HL-60 (cell line): ENCODE measurements around the gene OGFOD2.
A peak's percentile ranks its signal among the peaks of the same experiment; 100 is the strongest.

Experiments used
- DNase-seq, 2 experiments: peaks; one replicate each; pipeline ENCODE4 v3.0.0-alpha.2; 2010 to 2020; ENCODE audit warnings: low read depth in 1 of 2, low spot score in 1 of 2
- H3K27ac ChIP-seq: fragments of 250-450 bp; sonication (Bioruptor Pico); replicated peaks from 2 replicates; pipeline ENCODE4 v1.5.1; 2020; ENCODE audit warnings: mild to moderate bottlenecking, moderate library complexity
- H3K27me3 ChIP-seq: fragments of 250-450 bp; sonication (Bioruptor Pico); 2 replicates; pipeline ENCODE4 v1.5.1; 2021; ENCODE audit warnings: mild to moderate bottlenecking, moderate library complexity; ENCODE audit not compliant: insufficient read depth, poor library complexity, severe bottlenecking
- H3K4me3 ChIP-seq: replicated peaks from 2 replicates; pipeline ENCODE4 v1.5.1; 2011; ENCODE audit warnings: mild to moderate bottlenecking, control low read depth, low read length; ENCODE audit not compliant: insufficient read depth
- GABPA ChIP-seq: IDR thresholded peaks from 2 replicates; pipeline ENCODE4 v1.6.1; 2012; ENCODE audit warnings: low read depth
- POLR2AphosphoS5 ChIP-seq: IDR thresholded peaks from 2 replicates; pipeline ENCODE4 v1.6.1; 2012; ENCODE audit warnings: low read depth
- SPI1 ChIP-seq: IDR thresholded peaks from 2 replicates; pipeline ENCODE4 v1.6.1; 2012; ENCODE audit warnings: low read depth, mild to moderate bottlenecking, borderline replicate concordance
- TF ChIP-seq, protein P1 (sequence below): IDR thresholded peaks from 2 replicates; pipeline ENCODE4 v1.6.1; 2012; ENCODE audit warnings: low read depth; ENCODE audit not compliant: insufficient replicate concordance
- TF ChIP-seq, protein P2 (sequence below): IDR thresholded peaks from one replicate; pipeline ENCODE4 v1.5.1; 2011; ENCODE audit warnings: low read length, control low read depth, inconsistent platforms; ENCODE audit not compliant: insufficient read depth

Gene OGFOD2

DNA sequence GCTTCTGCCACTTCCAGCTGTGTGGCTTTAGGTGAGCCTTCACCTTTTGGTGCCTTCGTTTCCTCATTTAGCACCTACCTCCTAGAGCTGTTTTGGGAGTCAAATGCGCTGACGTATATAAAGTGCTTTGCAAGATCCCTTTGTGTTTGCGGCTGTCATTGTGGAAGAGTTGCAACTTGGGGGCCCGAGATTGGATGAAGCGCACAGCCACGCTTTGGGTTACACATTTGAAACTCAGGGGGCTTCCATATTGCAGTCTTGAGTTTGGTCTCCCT, 4.8 kb downstream of the OGFOD2 start:
- H3K4me3 ChIP-seq, result peak overlapping the region; percentile 75
- TF ChIP-seq, protein P1, sequence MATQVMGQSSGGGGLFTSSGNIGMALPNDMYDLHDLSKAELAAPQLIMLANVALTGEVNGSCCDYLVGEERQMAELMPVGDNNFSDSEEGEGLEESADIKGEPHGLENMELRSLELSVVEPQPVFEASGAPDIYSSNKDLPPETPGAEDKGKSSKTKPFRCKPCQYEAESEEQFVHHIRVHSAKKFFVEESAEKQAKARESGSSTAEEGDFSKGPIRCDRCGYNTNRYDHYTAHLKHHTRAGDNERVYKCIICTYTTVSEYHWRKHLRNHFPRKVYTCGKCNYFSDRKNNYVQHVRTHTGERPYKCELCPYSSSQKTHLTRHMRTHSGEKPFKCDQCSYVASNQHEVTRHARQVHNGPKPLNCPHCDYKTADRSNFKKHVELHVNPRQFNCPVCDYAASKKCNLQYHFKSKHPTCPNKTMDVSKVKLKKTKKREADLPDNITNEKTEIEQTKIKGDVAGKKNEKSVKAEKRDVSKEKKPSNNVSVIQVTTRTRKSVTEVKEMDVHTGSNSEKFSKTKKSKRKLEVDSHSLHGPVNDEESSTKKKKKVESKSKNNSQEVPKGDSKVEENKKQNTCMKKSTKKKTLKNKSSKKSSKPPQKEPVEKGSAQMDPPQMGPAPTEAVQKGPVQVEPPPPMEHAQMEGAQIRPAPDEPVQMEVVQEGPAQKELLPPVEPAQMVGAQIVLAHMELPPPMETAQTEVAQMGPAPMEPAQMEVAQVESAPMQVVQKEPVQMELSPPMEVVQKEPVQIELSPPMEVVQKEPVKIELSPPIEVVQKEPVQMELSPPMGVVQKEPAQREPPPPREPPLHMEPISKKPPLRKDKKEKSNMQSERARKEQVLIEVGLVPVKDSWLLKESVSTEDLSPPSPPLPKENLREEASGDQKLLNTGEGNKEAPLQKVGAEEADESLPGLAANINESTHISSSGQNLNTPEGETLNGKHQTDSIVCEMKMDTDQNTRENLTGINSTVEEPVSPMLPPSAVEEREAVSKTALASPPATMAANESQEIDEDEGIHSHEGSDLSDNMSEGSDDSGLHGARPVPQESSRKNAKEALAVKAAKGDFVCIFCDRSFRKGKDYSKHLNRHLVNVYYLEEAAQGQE, result no peak
- TF ChIP-seq POLR2AphosphoS5, result no peak
- TF ChIP-seq, protein P2, sequence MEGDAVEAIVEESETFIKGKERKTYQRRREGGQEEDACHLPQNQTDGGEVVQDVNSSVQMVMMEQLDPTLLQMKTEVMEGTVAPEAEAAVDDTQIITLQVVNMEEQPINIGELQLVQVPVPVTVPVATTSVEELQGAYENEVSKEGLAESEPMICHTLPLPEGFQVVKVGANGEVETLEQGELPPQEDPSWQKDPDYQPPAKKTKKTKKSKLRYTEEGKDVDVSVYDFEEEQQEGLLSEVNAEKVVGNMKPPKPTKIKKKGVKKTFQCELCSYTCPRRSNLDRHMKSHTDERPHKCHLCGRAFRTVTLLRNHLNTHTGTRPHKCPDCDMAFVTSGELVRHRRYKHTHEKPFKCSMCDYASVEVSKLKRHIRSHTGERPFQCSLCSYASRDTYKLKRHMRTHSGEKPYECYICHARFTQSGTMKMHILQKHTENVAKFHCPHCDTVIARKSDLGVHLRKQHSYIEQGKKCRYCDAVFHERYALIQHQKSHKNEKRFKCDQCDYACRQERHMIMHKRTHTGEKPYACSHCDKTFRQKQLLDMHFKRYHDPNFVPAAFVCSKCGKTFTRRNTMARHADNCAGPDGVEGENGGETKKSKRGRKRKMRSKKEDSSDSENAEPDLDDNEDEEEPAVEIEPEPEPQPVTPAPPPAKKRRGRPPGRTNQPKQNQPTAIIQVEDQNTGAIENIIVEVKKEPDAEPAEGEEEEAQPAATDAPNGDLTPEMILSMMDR, result no peak
- TF ChIP-seq SPI1, result no peak
- no peak for TF ChIP-seq GABPA
- peak in 1 of 2 experiments; percentile 29 for DNase-seq
- no peaks in the 10 kb centered on the region for H3K27me3 ChIP-seq
- H3K27ac ChIP-seq, result peak overlapping the region; percentile 81

DNA sequence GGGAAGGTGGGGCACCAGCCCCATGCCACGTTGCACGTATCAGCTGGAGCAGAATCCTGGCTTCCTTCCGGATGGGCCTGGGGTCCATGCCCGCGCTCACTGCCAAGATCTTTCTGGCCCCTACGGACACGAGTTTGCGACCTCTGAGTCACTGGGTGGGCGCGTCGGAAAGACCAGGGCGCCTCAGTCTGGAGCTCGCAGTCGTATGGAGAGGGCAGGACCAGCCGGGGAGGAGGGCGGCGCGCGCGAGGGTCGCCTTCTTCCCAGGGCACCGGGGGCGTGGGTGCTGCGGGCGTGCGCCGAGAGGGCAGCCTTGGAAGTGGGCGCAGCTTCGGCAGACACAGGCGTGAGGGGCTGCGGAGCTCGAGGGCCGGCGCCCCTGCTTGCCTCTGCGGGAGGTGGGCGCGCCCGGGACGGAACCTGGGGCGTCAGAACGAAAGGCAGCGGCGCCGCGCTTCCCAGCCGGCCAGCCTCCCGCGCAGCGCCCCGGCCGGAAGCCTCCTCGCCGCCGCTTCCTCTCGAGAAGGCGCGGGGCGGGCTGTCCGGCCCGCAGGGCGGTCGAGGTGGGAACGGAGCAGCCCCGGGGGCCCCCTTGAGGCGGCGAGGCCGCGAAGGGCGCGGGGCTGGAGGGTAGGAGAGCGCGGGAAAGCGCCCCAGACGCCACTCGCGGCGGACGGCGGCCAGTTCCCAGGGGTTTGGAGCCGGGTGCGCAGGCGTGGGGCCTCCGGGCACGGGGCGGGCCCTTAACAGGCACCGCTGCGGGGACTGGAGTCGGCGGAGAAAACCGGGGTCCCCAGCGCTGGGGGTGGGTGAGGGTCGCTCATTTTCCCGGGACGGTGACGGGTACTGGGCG, 5.4 kb downstream of the OGFOD2 start, which contains the start of gene ARL6IP4:
TSS of gene ARL6IP4 (plus strand) at position 499 of the 853 bp plus-strand sequence. CDS start 459 bp downstream, outside the sequence.
- TF ChIP-seq, protein P2, result no peak
- TF ChIP-seq POLR2AphosphoS5 (peak; percentile 81), SPI1 (peak; percentile 47; the same call in 1 of the 2 replicates), GABPA (peak; percentile 91)
- Histone ChIP-seq H3K27me3 (no peaks in the 10 kb centered on the region), H3K4me3 (peak within 1 kb of the TSS; percentile 75), H3K27ac (peak within 1 kb of the TSS; percentile 81)
- DNase-seq, result peak; percentile 55 to 61

DNA sequence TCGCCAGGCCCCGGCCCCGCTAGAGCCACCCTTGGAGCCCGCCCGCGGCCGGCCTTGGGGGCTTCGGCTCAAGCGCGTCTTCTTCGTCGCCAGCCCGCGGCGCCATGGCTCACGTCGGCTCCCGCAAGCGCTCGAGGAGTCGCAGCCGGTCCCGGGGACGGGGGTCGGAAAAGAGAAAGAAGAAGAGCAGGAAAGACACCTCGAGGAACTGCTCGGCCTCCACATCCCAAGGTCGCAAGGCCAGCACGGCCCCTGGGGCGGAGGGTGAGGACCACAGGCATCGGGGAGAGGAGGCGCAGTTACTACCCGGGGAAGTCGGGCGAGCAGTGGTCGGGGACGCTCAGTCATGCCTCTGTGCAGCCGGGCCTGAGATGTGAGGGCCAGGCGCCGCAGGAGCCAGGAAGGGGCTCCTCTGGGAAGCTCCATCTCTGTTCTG, 6.0 kb downstream of the OGFOD2 start:
- peak overlapping the region; percentile 81 for H3K27ac ChIP-seq
- TF ChIP-seq, protein P2, result no peak
- TF ChIP-seq, protein P1, result no peak
- TF ChIP-seq SPI1, result no peak
- no peak for TF ChIP-seq GABPA
- TF ChIP-seq POLR2AphosphoS5, result no peak
- DNase-seq, result no peak
- H3K4me3 ChIP-seq, result peak overlapping the region; percentile 75
- H3K27me3 ChIP-seq, result no peaks in the 10 kb centered on the region
